Measurements from ENCODE around the gene LAMA3.

LAMA3 gene

DNA sequence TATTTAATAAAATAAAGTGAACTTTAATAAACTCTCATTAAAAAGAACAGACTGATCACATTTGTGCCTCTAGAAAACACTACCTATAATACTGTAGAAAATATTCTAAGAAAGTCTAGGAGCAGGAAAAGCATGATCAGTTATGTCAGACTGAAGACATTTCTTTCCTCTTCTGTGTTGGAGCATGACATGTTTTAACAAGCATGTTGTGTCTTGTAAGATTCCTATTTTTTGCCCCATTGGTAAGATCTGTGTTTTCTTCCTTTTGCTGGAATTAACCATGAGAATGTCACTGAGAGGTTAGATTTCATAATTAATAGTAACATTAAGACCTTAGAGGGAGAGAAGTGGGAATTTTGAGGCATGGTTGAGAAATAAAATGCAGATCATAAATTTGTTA, 27.7 kb downstream of the LAMA3 start:
- no peaks in the 10 kb centered on the region for H3K36me3 ChIP-seq (ENCODE audit: control insufficient read depth in 5 of 5, insufficient read depth in 5 of 5, low read length in 5 of 5)
- peaks cover 0 to 5% (median 3%) of the 10 kb centered on the region in 5 donors for H3K4me1 ChIP-seq (ENCODE audit: control insufficient read depth in 5 of 5, insufficient read depth in 5 of 5, low read length in 5 of 5)
- H3K27me3 ChIP-seq (ENCODE audit: control insufficient read depth in 5 of 5, insufficient read depth in 4 of 5, low read length in 5 of 5), result no peaks in the 10 kb centered on the region
- H3K4me3 ChIP-seq (ENCODE audit: low read depth in 1 of 5, low read length in 5 of 5), result no peak overlapping the region
- no peaks in the 10 kb centered on the region for H3K9me3 ChIP-seq (ENCODE audit: control insufficient read depth in 5 of 5, low read length in 5 of 5)
- H3K9ac ChIP-seq (ENCODE audit: low read length in 5 of 5), result no peak overlapping the region
- no peak overlapping the region for H3K27ac ChIP-seq (ENCODE audit: low read depth, low read length)

DNA sequence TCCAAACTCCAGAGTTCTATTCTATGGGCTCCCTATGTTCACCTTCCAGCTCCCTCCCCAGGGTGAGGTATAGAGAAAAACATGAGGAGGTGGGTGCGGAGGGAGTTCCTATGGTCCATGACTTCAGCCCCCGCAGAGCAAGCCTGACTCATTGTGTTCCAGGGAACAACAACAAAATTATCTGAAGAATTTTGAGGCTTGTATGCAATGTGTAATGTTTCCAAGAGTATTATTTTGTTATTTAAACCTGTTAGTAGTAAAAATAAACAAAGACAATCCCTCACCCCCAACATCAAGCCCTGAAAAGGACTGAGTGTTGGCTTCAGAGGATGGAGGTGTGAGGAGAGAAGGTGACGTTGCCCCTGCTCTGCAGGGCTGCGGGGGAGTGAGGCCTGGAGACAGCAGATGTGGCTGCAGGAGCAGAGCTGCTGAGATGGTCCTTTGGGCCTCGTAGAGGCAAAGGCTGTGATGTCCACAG, 29.0 kb downstream of the LAMA3 start:
- Histone ChIP-seq H3K9me3 (ENCODE audit: control insufficient read depth in 5 of 5, low read length in 5 of 5) (no peaks in the 10 kb centered on the region), H3K4me1 (ENCODE audit: control insufficient read depth in 5 of 5, insufficient read depth in 5 of 5, low read length in 5 of 5) (peaks cover 0 to 5% (median 3%) of the 10 kb centered on the region in 5 donors), H3K27ac (ENCODE audit: low read depth, low read length) (no peak overlapping the region), H3K27me3 (ENCODE audit: control insufficient read depth in 5 of 5, insufficient read depth in 4 of 5, low read length in 5 of 5) (no peaks in the 10 kb centered on the region), H3K9ac (ENCODE audit: low read length in 5 of 5) (no peak overlapping the region), H3K4me3 (ENCODE audit: low read depth in 1 of 5, low read length in 5 of 5) (no peak overlapping the region), H3K36me3 (ENCODE audit: control insufficient read depth in 5 of 5, insufficient read depth in 5 of 5, low read length in 5 of 5) (no peaks in the 10 kb centered on the region)

DNA sequence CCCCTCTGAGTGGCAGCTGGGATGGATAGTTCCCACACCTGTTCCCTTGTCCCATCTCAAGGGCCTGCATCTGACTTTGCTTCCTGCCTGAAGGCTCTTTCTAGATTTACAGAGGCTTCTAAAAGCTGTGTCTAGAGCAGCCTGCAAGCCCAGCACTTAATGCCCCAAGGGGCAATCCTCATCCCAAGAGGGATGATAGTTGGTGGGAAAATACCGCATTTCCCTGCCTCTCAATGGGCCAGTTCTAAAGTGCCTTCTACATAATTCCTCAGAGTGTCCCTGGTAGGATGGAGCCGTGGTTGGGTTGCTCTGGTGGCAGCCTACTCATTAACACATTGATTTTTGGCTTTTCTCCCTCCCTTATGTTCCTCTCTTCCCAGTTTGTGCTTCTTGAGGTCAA, 29.5 kb downstream of the LAMA3 start:
- Histone ChIP-seq H3K4me1 (ENCODE audit: control insufficient read depth in 5 of 5, insufficient read depth in 5 of 5, low read length in 5 of 5) (peaks cover 0 to 5% (median 3%) of the 10 kb centered on the region in 5 donors), H3K9ac (ENCODE audit: low read length in 5 of 5) (no peak overlapping the region), H3K36me3 (ENCODE audit: control insufficient read depth in 5 of 5, insufficient read depth in 5 of 5, low read length in 5 of 5) (no peaks in the 10 kb centered on the region), H3K27me3 (ENCODE audit: control insufficient read depth in 5 of 5, insufficient read depth in 4 of 5, low read length in 5 of 5) (no peaks in the 10 kb centered on the region), H3K4me3 (ENCODE audit: low read depth in 1 of 5, low read length in 5 of 5) (no peak overlapping the region), H3K27ac (ENCODE audit: low read depth, low read length) (no peak overlapping the region), H3K9me3 (ENCODE audit: control insufficient read depth in 5 of 5, low read length in 5 of 5) (no peaks in the 10 kb centered on the region)

DNA sequence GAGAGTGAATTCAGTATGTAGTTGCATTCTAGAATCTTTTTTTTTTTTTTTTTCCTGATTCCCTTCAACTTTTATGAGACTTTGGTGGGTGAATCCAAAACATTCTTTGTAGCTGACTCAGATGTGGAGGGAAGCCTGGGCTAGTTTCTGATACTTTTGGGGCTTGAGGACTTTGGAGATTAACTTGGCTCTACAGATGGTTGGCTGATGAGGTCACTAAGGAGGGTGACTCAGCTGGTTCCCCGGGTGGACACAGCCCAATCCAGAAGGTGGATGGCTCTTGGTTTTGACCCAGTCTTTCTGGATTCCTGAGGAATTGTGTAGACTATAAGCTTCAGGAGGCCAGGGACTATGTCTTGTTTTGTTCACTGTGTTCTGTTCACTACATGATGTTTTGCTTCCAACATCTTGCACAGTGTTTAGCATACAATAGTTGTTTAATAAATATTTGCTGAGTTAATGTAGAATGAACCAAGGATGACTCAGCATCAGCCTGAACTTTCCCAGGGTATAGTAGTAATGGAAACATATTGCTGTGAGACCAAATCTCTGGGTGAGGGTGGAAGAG, 30.5 kb downstream of the LAMA3 start:
- Histone ChIP-seq H3K36me3 (ENCODE audit: control insufficient read depth in 5 of 5, insufficient read depth in 5 of 5, low read length in 5 of 5) (no peaks in the 10 kb centered on the region), H3K9ac (ENCODE audit: low read length in 5 of 5) (no peak overlapping the region), H3K9me3 (ENCODE audit: control insufficient read depth in 5 of 5, low read length in 5 of 5) (no peaks in the 10 kb centered on the region), H3K27me3 (ENCODE audit: control insufficient read depth in 5 of 5, insufficient read depth in 4 of 5, low read length in 5 of 5) (no peaks in the 10 kb centered on the region), H3K4me3 (ENCODE audit: low read depth in 1 of 5, low read length in 5 of 5) (no peak overlapping the region), H3K27ac (ENCODE audit: low read depth, low read length) (no peak overlapping the region), H3K4me1 (ENCODE audit: control insufficient read depth in 5 of 5, insufficient read depth in 5 of 5, low read length in 5 of 5) (peaks cover 0 to 5% (median 3%) of the 10 kb centered on the region in 5 donors)

DNA sequence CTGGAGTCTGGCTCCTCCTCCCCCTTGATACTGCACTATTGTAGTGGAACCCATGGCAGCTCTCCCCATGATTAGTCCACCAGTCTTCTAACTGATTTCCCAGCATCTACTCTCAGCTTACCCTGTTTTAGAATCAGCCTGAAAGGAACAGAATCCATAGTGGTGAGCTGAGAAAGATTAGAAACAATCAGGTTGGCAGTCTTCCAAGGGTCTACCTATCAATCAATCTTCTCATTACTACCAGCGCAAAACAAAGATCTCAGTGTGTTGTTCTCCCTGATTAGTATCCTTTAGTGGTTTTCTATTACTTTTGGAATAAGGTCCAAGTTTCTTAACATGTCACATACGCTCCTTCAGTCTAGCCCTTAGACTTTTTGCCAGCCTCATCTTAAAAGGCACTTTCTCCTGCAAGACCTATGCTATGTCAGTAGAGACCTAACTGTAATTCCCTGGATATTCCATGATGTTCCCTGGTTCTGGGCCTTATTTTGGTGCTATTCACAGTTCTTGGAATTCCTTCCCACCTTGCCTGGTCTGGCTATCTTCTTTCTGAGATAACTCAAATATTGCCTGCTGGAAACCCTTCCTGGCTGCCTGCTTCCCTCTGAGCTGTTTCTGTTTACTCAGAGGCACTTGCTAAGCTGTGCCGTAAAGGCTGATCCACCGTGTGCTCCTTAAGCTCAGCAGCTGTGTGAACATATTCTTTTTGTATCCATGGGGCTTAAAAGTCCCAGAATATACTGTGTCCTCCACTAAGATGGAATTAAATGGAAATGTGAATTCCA, 32.6 kb downstream of the LAMA3 start:
- H3K27ac ChIP-seq (ENCODE audit: low read depth, low read length), result no peak overlapping the region
- no peaks in the 10 kb centered on the region for H3K9me3 ChIP-seq (ENCODE audit: control insufficient read depth in 5 of 5, low read length in 5 of 5)
- H3K4me3 ChIP-seq (ENCODE audit: low read depth in 1 of 5, low read length in 5 of 5), result no peak overlapping the region
- no peaks in the 10 kb centered on the region for H3K27me3 ChIP-seq (ENCODE audit: control insufficient read depth in 5 of 5, insufficient read depth in 4 of 5, low read length in 5 of 5)
- H3K9ac ChIP-seq (ENCODE audit: low read length in 5 of 5), result no peak overlapping the region
- H3K4me1 ChIP-seq (ENCODE audit: control insufficient read depth in 5 of 5, insufficient read depth in 5 of 5, low read length in 5 of 5), result peaks cover 0 to 5% (median 3%) of the 10 kb centered on the region in 5 donors
- H3K36me3 ChIP-seq (ENCODE audit: control insufficient read depth in 5 of 5, insufficient read depth in 5 of 5, low read length in 5 of 5), result peaks cover 0 to 3% (median 0%) of the 10 kb centered on the region in 5 donors

DNA sequence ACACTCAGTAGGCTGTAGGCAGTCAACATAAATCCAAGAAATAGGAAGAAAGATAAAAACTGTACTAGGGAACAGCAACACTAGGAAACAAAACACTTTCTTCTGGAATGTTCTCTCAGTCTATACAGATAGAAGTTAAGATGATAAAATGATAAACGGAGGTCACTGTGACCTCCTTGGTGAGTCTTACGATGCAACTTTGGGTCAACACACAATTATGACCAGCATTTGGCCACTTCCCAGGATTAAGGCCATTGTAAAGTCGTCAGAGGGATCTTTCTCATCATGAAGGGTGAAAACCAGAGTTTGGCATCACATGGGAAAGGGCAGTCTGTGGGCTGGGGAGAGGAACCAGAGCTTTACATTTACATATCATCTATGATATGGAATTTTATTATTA, 33.4 kb downstream of the LAMA3 start:
- no peaks in the 10 kb centered on the region for H3K9me3 ChIP-seq (ENCODE audit: control insufficient read depth in 5 of 5, low read length in 5 of 5)

DNA sequence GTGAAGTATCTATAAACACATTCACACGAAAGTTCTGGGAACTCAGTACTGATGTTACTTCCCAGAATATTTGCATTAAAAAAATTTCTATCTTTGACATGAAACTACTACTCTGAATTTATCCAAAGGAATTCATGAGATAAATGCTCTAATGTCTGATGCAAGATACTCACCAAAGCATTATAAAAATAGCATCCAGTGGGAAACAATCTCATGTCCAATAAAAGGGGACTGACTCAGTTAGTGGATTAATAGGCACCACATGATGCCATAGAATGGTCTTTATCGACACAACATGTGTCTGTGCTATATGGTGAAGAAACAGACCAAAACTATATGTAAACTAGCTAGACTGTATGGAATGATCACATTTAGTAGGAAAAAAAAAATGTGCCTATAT, 33.9 kb downstream of the LAMA3 start:
- no peaks in the 10 kb centered on the region for H3K9me3 ChIP-seq (ENCODE audit: control insufficient read depth in 5 of 5, low read length in 5 of 5)
- no peak overlapping the region for H3K27ac ChIP-seq (ENCODE audit: low read depth, low read length)
- peaks cover 0 to 3% (median 0%) of the 10 kb centered on the region in 5 donors for H3K36me3 ChIP-seq (ENCODE audit: control insufficient read depth in 5 of 5, insufficient read depth in 5 of 5, low read length in 5 of 5)
- no peaks in the 10 kb centered on the region for H3K27me3 ChIP-seq (ENCODE audit: control insufficient read depth in 5 of 5, insufficient read depth in 4 of 5, low read length in 5 of 5)
- H3K4me3 ChIP-seq (ENCODE audit: low read depth in 1 of 5, low read length in 5 of 5), result no peak overlapping the region
- no peak overlapping the region for H3K9ac ChIP-seq (ENCODE audit: low read length in 5 of 5)
- H3K4me1 ChIP-seq (ENCODE audit: control insufficient read depth in 5 of 5, insufficient read depth in 5 of 5, low read length in 5 of 5), result peaks cover 0 to 5% (median 3%) of the 10 kb centered on the region in 5 donors

More for the DNA sequence above, 33.4 kb downstream of the LAMA3 start:
- Histone ChIP-seq H3K4me1 (ENCODE audit: control insufficient read depth in 5 of 5, insufficient read depth in 5 of 5, low read length in 5 of 5) (peaks cover 0 to 5% (median 3%) of the 10 kb centered on the region in 5 donors), H3K4me3 (ENCODE audit: low read depth in 1 of 5, low read length in 5 of 5) (no peak overlapping the region), H3K9ac (ENCODE audit: low read length in 5 of 5) (no peak overlapping the region), H3K36me3 (ENCODE audit: control insufficient read depth in 5 of 5, insufficient read depth in 5 of 5, low read length in 5 of 5) (peaks cover 0 to 3% (median 0%) of the 10 kb centered on the region in 5 donors), H3K27me3 (ENCODE audit: control insufficient read depth in 5 of 5, insufficient read depth in 4 of 5, low read length in 5 of 5) (no peaks in the 10 kb centered on the region), H3K27ac (ENCODE audit: low read depth, low read length) (no peak overlapping the region)

DNA sequence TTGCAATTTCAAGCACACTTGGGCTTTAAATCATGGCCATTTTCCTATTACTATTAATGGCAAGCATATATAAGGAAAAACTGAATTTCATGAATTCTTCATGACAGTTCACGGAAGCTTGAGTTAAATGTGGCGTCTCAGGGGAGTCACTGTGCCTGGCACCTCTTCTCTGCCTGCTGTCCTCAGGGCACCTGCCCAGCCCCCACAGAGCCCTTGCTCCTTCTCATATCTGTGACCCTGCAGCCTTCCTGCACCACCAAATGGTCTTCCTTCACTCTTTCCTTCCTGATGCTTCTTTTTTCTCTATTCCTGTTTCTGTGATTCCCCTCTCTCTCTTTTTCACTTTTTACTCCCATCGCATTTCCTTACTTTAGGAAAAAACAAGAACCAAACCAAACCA, 35.4 kb downstream of the LAMA3 start:
- no peaks in the 10 kb centered on the region for H3K9me3 ChIP-seq (ENCODE audit: control insufficient read depth in 5 of 5, low read length in 5 of 5)
- peaks cover 0 to 3% (median 0%) of the 10 kb centered on the region in 5 donors for H3K4me1 ChIP-seq (ENCODE audit: control insufficient read depth in 5 of 5, insufficient read depth in 5 of 5, low read length in 5 of 5)
- no peak overlapping the region for H3K9ac ChIP-seq (ENCODE audit: low read length in 5 of 5)
- peaks cover 0 to 3% (median 0%) of the 10 kb centered on the region in 5 donors for H3K36me3 ChIP-seq (ENCODE audit: control insufficient read depth in 5 of 5, insufficient read depth in 5 of 5, low read length in 5 of 5)
- H3K27me3 ChIP-seq (ENCODE audit: control insufficient read depth in 5 of 5, insufficient read depth in 4 of 5, low read length in 5 of 5), result no peaks in the 10 kb centered on the region
- H3K27ac ChIP-seq (ENCODE audit: low read depth, low read length), result no peak overlapping the region
- H3K4me3 ChIP-seq (ENCODE audit: low read depth in 1 of 5, low read length in 5 of 5), result no peak overlapping the region

DNA sequence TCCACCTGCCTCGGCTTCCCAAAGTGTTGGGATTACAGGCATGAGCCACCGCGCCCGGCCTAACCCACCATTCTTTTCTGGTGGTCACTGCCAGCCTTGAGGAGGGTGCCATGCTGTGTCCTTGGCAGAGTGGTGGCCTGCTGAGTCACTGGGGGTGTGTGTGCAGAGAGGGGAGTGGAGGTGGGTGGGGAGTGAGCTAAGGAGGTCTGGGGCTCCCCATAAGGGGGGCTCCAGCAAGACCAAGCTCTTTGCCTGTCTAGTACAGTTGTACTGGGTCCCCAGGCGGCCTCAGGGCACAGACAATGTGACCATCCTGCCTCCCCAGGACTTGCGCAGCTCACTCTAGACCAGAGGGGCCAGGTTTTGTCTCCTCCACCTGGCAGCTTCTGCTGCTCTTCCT, 36.1 kb downstream of the LAMA3 start:
- H3K4me1 ChIP-seq (ENCODE audit: control insufficient read depth in 5 of 5, insufficient read depth in 5 of 5, low read length in 5 of 5), result no peaks in the 10 kb centered on the region
- no peak overlapping the region for H3K4me3 ChIP-seq (ENCODE audit: low read depth in 1 of 5, low read length in 5 of 5)
- H3K36me3 ChIP-seq (ENCODE audit: control insufficient read depth in 5 of 5, insufficient read depth in 5 of 5, low read length in 5 of 5), result peaks cover 0 to 3% (median 0%) of the 10 kb centered on the region in 5 donors
- H3K9ac ChIP-seq (ENCODE audit: low read length in 5 of 5), result no peak overlapping the region
- no peaks in the 10 kb centered on the region for H3K27me3 ChIP-seq (ENCODE audit: control insufficient read depth in 5 of 5, insufficient read depth in 4 of 5, low read length in 5 of 5)
- H3K9me3 ChIP-seq (ENCODE audit: control insufficient read depth in 5 of 5, low read length in 5 of 5), result no peaks in the 10 kb centered on the region
- H3K27ac ChIP-seq (ENCODE audit: low read depth, low read length), result no peak overlapping the region

Measured in subcutaneous abdominal adipose tissue (tissue), 5 donors.